Tibial artery (tissue), 4 donors: ENCODE data around the gene BTBD18.
"Not testable (repeated sequence)": the region's sequence is repeated elsewhere in the genome, so short reads cannot be mapped to it uniquely, and the experiment has no call there.

Source experiments
- DNase-seq, 2 donors: peaks; one replicate each; pipeline ENCODE4 v3.0.0-alpha.2; 2019
- H3K27ac ChIP-seq, 2 donors: fragments of 200-600 bp; sonication (generic) in 1 of 2; 1 replicate in 1 of 2; 2 replicates in 1 of 2; pipeline ENCODE4 v1.5.1; 2018 to 2019; ENCODE audit warnings: mild to moderate bottlenecking in 1 of 2
- H3K27me3 ChIP-seq, 2 donors: fragments of 200-600 bp; sonication (generic) in 1 of 2; one replicate each; pipeline versions ENCODE4 v1.5.1 to v1.6.0; 2016 to 2019
- H3K36me3 ChIP-seq, 3 donors: fragments of 200-600 bp; sonication (generic) in 2 of 3; one replicate each; pipeline ENCODE4 v1.5.1; 2016 to 2019; ENCODE audit warnings: mild to moderate bottlenecking in 2 of 3
- H3K4me1 ChIP-seq, 4 donors: fragments of 200-600 bp; sonication (generic) in 2 of 4; 1 replicate in 3 of 4; 2 replicates in 1 of 4; pipeline ENCODE4 v1.5.1; 2016 to 2019
- H3K4me3 ChIP-seq, 2 donors: fragments of 200-600 bp; sonication (generic) in 1 of 2; 1 replicate in 1 of 2; 2 replicates in 1 of 2; pipeline ENCODE4 v1.5.1; 2018 to 2019; ENCODE audit warnings: mild to moderate bottlenecking in 2 of 2
- H3K9me3 ChIP-seq, 3 donors: fragments of 200-600 bp; sonication (generic) in 1 of 3; one replicate each; pipeline ENCODE4 v1.5.1; 2016 to 2019
- intact Hi-C: fragments of 100-400 bp; cut with DNase I; formaldehyde crosslinking; loops from one replicate; pipeline ENCODE4 v1.15.0; 2023; ENCODE audit warnings: low total_unique reads
- TF ChIP-seq, protein P1 (sequence below), 2 experiments: fragments of 200-600 bp in 1 of 2; fragments of 450-650 bp in 1 of 2; IDR thresholded peaks; one replicate each; pipeline ENCODE4 v1.5.1; 2017 to 2019; ENCODE audit warnings: antibody characterized with exemption in 2 of 2, mild to moderate bottlenecking in 1 of 2, moderate library complexity in 1 of 2

BTBD18 gene

GRCh38 chr11:57732661-57733060 is 19.0 kb downstream of the BTBD18 start:
- TF ChIP-seq, protein P1, sequence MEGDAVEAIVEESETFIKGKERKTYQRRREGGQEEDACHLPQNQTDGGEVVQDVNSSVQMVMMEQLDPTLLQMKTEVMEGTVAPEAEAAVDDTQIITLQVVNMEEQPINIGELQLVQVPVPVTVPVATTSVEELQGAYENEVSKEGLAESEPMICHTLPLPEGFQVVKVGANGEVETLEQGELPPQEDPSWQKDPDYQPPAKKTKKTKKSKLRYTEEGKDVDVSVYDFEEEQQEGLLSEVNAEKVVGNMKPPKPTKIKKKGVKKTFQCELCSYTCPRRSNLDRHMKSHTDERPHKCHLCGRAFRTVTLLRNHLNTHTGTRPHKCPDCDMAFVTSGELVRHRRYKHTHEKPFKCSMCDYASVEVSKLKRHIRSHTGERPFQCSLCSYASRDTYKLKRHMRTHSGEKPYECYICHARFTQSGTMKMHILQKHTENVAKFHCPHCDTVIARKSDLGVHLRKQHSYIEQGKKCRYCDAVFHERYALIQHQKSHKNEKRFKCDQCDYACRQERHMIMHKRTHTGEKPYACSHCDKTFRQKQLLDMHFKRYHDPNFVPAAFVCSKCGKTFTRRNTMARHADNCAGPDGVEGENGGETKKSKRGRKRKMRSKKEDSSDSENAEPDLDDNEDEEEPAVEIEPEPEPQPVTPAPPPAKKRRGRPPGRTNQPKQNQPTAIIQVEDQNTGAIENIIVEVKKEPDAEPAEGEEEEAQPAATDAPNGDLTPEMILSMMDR (IDR thresholded peaks at IDR 0.05): no peak
- H3K27me3 ChIP-seq: no peaks in the 10 kb centered on the region
- H3K4me1 ChIP-seq: no peaks in the 10 kb centered on the region
- H3K9me3 ChIP-seq: no peaks in the 10 kb centered on the region
- DNase-seq: no peak
- H3K27ac ChIP-seq: no peak overlapping the region
- intact Hi-C loops: no loop called here
- peaks cover 0 to 18% (median 6%) of the 10 kb centered on the region in 3 donors for H3K36me3 ChIP-seq
- no peak overlapping the region for H3K4me3 ChIP-seq

DNA sequence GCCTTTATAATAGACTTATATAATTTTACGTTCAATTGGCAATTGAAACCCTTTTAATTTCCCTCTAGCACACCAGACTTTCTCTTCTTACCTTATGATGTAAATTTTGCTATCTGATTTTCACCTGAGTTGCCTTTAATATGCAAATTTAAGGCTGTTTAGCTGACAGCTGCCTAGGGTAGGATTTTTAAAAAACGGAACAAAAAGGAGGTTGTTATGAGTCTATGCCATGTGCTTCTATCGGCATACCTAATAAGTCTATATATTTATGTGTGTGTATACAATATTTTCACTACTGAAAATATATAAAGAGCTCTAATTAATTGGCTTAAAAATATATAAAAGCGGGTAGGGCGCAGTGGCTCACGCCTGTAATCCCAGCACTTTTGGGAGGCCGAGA is 22.1 kb downstream of the BTBD18 start:
- H3K27ac ChIP-seq: no peak overlapping the region
- no peak for DNase-seq
- H3K4me1 ChIP-seq: no peaks in the 10 kb centered on the region
- intact Hi-C loops: no loop called here
- H3K36me3 ChIP-seq: peaks cover 0 to 6% (median 2%) of the 10 kb centered on the region in 3 donors
- TF ChIP-seq, protein P1 (IDR thresholded peaks at IDR 0.05): no peak
- H3K9me3 ChIP-seq: no peaks in the 10 kb centered on the region
- H3K4me3 ChIP-seq: no peak overlapping the region
- H3K27me3 ChIP-seq: no peaks in the 10 kb centered on the region

GRCh38 chr11:57728829-57729228 is 22.8 kb downstream of the BTBD18 start:
- DNase-seq: no peak
- H3K4me3 ChIP-seq: no peak overlapping the region
- intact Hi-C loops: no loop called here
- no peak overlapping the region for H3K27ac ChIP-seq
- H3K36me3 ChIP-seq: peaks cover 0 to 5% (median 0%) of the 10 kb centered on the region in 3 donors
- no peaks in the 10 kb centered on the region for H3K4me1 ChIP-seq
- no peaks in the 10 kb centered on the region for H3K27me3 ChIP-seq
- no peaks in the 10 kb centered on the region for H3K9me3 ChIP-seq
- TF ChIP-seq, protein P1 (IDR thresholded peaks at IDR 0.05): no peak

DNA sequence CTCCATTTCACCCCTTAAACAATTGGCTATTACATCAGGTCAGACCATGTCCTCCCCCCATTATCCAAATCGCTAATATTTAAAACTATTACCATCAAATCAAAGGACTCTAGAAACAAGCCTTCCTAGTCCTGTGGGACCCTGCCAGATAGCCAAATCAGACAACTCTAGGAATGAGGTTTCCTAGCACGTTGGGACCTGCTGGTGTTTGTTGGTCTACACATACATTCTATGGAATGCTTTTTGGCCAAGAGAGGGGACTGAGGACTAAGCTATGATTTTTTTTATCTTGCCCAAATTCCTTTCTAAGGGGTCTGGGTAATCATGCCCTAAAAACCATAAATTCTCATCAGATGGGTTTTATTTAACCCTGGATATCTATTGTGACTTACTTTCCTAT is 24.4 kb downstream of the BTBD18 start:
- Histone ChIP-seq H3K27ac (no peak overlapping the region), H3K9me3 (no peaks in the 10 kb centered on the region), H3K27me3 (no peaks in the 10 kb centered on the region), H3K36me3 (peaks cover 0 to 11% (median under 1%) of the 10 kb centered on the region in 3 donors), H3K4me3 (no peak overlapping the region), H3K4me1 (no peaks in the 10 kb centered on the region)
- DNase-seq: no peak
- intact Hi-C loops: no loop called here
- TF ChIP-seq, protein P1 (IDR thresholded peaks at IDR 0.05): no peak

GRCh38 chr11:57716726-57717125 is 34.9 kb downstream of the BTBD18 start:
- H3K9me3 ChIP-seq, H3K27ac ChIP-seq, H3K27me3 ChIP-seq, H3K36me3 ChIP-seq, DNase-seq, H3K4me3 ChIP-seq: not testable (repeated sequence)
- intact Hi-C loops: loop anchor here (10.0 kb wide), 1 partner anchor 52 kb away; the partner anchor contains the start of gene ZDHHC5
- peaks cover 0 to 24% (median 17%) of the 10 kb centered on the region in 4 donors for H3K4me1 ChIP-seq

- no peak overlapping the region for H3K27ac ChIP-seq
- intact Hi-C loops: loop anchor here (10.0 kb wide), 1 partner anchor 49 kb away; the partner anchor contains the start of gene ZDHHC5
Measured at GRCh38 chr11:57713835-57714234, 37.8 kb downstream of the BTBD18 start.

More at GRCh38 chr11:57713835-57714234, 37.8 kb downstream of the BTBD18 start:
- H3K27me3 ChIP-seq: no peaks in the 10 kb centered on the region
- no peak for DNase-seq
- TF ChIP-seq, protein P1 (IDR thresholded peaks at IDR 0.05): no peak
- peak overlapping the region; percentile 88 to 93 for H3K4me3 ChIP-seq
- H3K36me3 ChIP-seq: peaks cover 0 to 4% (median 0%) of the 10 kb centered on the region in 3 donors
- peaks cover 0 to 43% (median 30%) of the 10 kb centered on the region in 4 donors for H3K4me1 ChIP-seq
- no peaks in the 10 kb centered on the region for H3K9me3 ChIP-seq
